ENCODE measurements around the gene SBF2. TPM values are rescaled to one million over a fixed set of nuclear protein-coding genes. Genes with fewer than 3 reads are reported as not detected.

The SBF2 gene
- total RNA-seq, 1 experiment from 2014 or later = 31.3 TPM

DNA sequence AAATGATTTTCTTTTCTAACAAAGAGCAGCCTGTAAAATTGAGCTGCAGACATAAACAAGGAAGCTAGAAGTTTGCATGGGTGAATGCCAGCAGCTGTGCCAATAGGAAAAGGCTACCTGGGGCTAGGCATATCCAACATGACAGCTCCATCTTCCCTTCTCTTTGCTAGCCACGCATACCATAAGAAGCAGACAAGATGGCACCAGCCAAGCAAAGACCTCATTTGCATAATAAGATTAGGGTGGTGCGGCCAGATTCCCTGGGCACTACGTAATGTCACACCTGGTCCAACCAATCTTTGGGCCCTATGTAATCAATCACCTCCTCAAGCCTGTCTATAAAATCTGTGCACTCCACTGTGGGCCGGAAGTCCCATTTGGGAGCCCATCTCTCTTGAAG lies 521.8 kb downstream of the SBF2 start:
- no peaks in the 10 kb centered on the region; the same call in 1 of the 2 replicates for H4K20me1 ChIP-seq (ENCODE audit: low read length)
- no peaks in the 10 kb centered on the region for H3K9me2 ChIP-seq (replicated peaks; ENCODE audit: low read length)
- ChIA-PET POLR2A (ENCODE audit: unreplicated experiment) (no interaction called here), CTCF (no interaction called here)
- H3K9ac ChIP-seq (ENCODE audit: low read length) = no peak overlapping the region
- no peak overlapping the region for H3K4me2 ChIP-seq (ENCODE audit: low read length)
- no peaks in the 10 kb centered on the region for H3K9me3 ChIP-seq (ENCODE audit: low read length)
- no peaks in the 10 kb centered on the region for H3K36me3 ChIP-seq (ENCODE audit: low read depth, low read length)
- no peak overlapping the region for H3K4me3 ChIP-seq (ENCODE audit: low read length)
- no peak overlapping the region for H3K27ac ChIP-seq (ENCODE audit: low read length)
- ATAC-seq (no peak), DNase-seq (no peak)
- no TSS peak for BruUV-seq (replicated peaks)
- H3K4me1 ChIP-seq (ENCODE audit: insufficient read depth, low read length) = peaks cover 28% of the 10 kb centered on the region
- H3K79me2 ChIP-seq (ENCODE audit: low read length) = no peaks in the 10 kb centered on the region
- no peaks in the 10 kb centered on the region for H3F3A ChIP-seq (ENCODE audit: low read length, unreplicated experiment)
- H3K27me3 ChIP-seq (ENCODE audit: low read length) = no peaks in the 10 kb centered on the region
- intact Hi-C loops (cut with micrococcal nuclease) = no loop called here
- H2AFZ ChIP-seq (ENCODE audit: low read length) = no peak overlapping the region
- TF ChIP-seq EZH2phosphoT487 (IDR thresholded peaks at IDR 0.05; ENCODE audit: borderline replicate concordance, low read length) (no peak), EZH2 (IDR thresholded peaks at IDR 0.05; ENCODE audit: low read length, unreplicated experiment) (no peak)
- TF ChIP-seq, protein P1, sequence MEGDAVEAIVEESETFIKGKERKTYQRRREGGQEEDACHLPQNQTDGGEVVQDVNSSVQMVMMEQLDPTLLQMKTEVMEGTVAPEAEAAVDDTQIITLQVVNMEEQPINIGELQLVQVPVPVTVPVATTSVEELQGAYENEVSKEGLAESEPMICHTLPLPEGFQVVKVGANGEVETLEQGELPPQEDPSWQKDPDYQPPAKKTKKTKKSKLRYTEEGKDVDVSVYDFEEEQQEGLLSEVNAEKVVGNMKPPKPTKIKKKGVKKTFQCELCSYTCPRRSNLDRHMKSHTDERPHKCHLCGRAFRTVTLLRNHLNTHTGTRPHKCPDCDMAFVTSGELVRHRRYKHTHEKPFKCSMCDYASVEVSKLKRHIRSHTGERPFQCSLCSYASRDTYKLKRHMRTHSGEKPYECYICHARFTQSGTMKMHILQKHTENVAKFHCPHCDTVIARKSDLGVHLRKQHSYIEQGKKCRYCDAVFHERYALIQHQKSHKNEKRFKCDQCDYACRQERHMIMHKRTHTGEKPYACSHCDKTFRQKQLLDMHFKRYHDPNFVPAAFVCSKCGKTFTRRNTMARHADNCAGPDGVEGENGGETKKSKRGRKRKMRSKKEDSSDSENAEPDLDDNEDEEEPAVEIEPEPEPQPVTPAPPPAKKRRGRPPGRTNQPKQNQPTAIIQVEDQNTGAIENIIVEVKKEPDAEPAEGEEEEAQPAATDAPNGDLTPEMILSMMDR (conservative IDR thresholded peaks at IDR 0.05; ENCODE audit: low read depth, low read length) = no peak

DNA sequence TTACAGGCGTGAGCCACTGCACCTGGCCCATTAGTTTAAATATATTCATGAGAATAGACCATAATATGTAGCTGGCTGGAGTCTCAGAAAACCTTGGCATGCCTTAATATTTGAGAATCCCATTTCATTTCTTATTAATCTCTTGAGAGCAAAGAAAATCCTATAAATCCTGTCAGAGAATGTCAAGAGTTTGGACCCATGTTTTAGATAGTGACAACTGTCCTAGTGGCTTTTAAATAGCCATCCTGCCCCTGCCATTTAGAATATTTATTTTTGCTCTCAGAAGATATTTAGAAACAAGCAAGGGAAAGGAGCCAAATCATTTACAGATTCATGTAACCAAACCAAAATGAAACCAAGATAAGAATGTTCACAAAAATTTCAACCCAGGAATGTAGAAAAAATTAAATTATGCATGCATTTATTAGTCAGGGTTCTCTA lies 522.9 kb downstream of the SBF2 start:
- no peaks in the 10 kb centered on the region for H3F3A ChIP-seq (ENCODE audit: low read length, unreplicated experiment)
- BruUV-seq (replicated peaks) = no TSS peak
- no peak overlapping the region for H3K4me3 ChIP-seq (ENCODE audit: low read length)
- H3K36me3 ChIP-seq (ENCODE audit: low read depth, low read length) = no peaks in the 10 kb centered on the region
- H3K9me2 ChIP-seq (replicated peaks; ENCODE audit: low read length) = no peaks in the 10 kb centered on the region
- ATAC-seq (no peak), DNase-seq (no peak)
- H3K9ac ChIP-seq (ENCODE audit: low read length) = no peak overlapping the region
- intact Hi-C loops (cut with micrococcal nuclease) = no loop called here
- no peaks in the 10 kb centered on the region for H3K79me2 ChIP-seq (ENCODE audit: low read length)
- no peaks in the 10 kb centered on the region for H4K20me1 ChIP-seq (ENCODE audit: low read length)
- TF ChIP-seq, protein P1 (conservative IDR thresholded peaks at IDR 0.05; ENCODE audit: low read depth, low read length) = no peak
- no peak for TF ChIP-seq EZH2 (IDR thresholded peaks at IDR 0.05; ENCODE audit: low read length, unreplicated experiment)
- no peaks in the 10 kb centered on the region for H3K27me3 ChIP-seq (ENCODE audit: low read length)
- H3K9me3 ChIP-seq (ENCODE audit: low read length) = no peaks in the 10 kb centered on the region
- H2AFZ ChIP-seq (ENCODE audit: low read length) = no peak overlapping the region
- POLR2A ChIA-PET (ENCODE audit: unreplicated experiment) = no interaction called here
- no peak overlapping the region for H3K4me2 ChIP-seq (ENCODE audit: low read length)
- CTCF ChIA-PET = no interaction called here
- H3K4me1 ChIP-seq (ENCODE audit: insufficient read depth, low read length) = peaks cover 18% of the 10 kb centered on the region
- no peak overlapping the region for H3K27ac ChIP-seq (ENCODE audit: low read length)

DNA sequence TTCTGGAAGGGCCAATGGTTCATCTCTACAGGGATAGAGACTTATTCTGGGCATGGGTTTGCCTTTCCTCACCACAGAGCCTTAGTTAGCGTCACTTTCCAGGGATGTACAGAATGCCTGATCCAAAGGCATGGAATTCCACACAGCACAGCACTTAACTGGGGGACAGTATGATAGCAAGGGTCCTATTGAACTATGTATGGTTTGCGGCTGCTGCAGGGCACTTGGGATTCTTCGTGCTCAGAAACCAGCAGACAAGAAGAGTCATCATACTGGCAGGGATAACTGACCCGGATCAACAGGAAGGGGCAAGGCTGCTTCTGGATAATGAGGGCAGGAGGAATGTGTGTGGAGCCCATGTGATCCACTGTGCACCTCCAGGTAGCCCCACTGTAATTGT lies 524.4 kb downstream of the SBF2 start:
- Histone ChIP-seq H3K79me2 (ENCODE audit: low read length) (no peaks in the 10 kb centered on the region), H3K4me2 (ENCODE audit: low read length) (no peak overlapping the region), H3K4me3 (ENCODE audit: low read length) (no peak overlapping the region), H3K36me3 (ENCODE audit: low read depth, low read length) (no peaks in the 10 kb centered on the region), H3K9me2 (replicated peaks; ENCODE audit: low read length) (no peaks in the 10 kb centered on the region), H3F3A (ENCODE audit: low read length, unreplicated experiment) (no peaks in the 10 kb centered on the region), H3K4me1 (ENCODE audit: insufficient read depth, low read length) (peaks cover 5% of the 10 kb centered on the region; the same call in 1 of the 2 replicates), H3K9ac (ENCODE audit: low read length) (no peak overlapping the region), H3K27me3 (ENCODE audit: low read length) (no peaks in the 10 kb centered on the region), H2AFZ (ENCODE audit: low read length) (no peak overlapping the region), H3K9me3 (ENCODE audit: low read length) (no peaks in the 10 kb centered on the region), H4K20me1 (ENCODE audit: low read length) (no peaks in the 10 kb centered on the region), H3K27ac (ENCODE audit: low read length) (no peak overlapping the region)
- ChIA-PET CTCF (no interaction called here), POLR2A (ENCODE audit: unreplicated experiment) (no interaction called here)
- TF ChIP-seq EZH2 (IDR thresholded peaks at IDR 0.05; ENCODE audit: low read length, unreplicated experiment) = no peak
- TF ChIP-seq, protein P1 (conservative IDR thresholded peaks at IDR 0.05; ENCODE audit: low read depth, low read length) = no peak
- TF ChIP-seq EZH2phosphoT487 (IDR thresholded peaks at IDR 0.05; ENCODE audit: borderline replicate concordance, low read length) = no peak
- intact Hi-C loops (cut with micrococcal nuclease) = no loop called here
- BruUV-seq (replicated peaks) = no TSS peak
- no peak for DNase-seq
- no peak for ATAC-seq
